NCI-H2196 (cell line): ENCODE data around the gene SDC4.

Experiments used
- DNase-seq: peaks from one replicate; lab custom pipeline; 2025; ENCODE audit not compliant: unreplicated experiment; lab: John Stamatoyannopoulos, UW

Gene SDC4

GRCh38 chr20:45347936-45348778 lies at the start of gene SDC4:
Gene SDC4 (minus strand): TSS chr20:45348424. CDS start chr20:45348384, 40 bp downstream.
- DNase-seq, result peak; percentile 48

GRCh38 chr20:45395114-45395415 lies 46.8 kb upstream of the SDC4 start:
- no peak for DNase-seq

GRCh38 chr20:45394221-45395113 lies 46.2 kb upstream of the SDC4 start:
- DNase-seq, result no peak

- DNase-seq, result no peak
Measured at GRCh38 chr20:45392733-45393132, 44.5 kb upstream of the SDC4 start.

GRCh38 chr20:45391559-45391958 lies 43.3 kb upstream of the SDC4 start:
- no peak for DNase-seq

GRCh38 chr20:45390931-45391330 lies 42.7 kb upstream of the SDC4 start:
- DNase-seq, result no peak

- no peak for DNase-seq
Measured at GRCh38 chr20:45387274-45387673, 39.0 kb upstream of the SDC4 start.

GRCh38 chr20:45378191-45378590 lies 30.0 kb upstream of the SDC4 start, which contains the start of gene TP53TG5:
Gene TP53TG5 (minus strand): TSS chr20:45378325. CDS start chr20:45378236, 89 bp downstream.
- DNase-seq, result no peak

GRCh38 chr20:45377269-45377668 lies 29.0 kb upstream of the SDC4 start:
- DNase-seq, result peak; percentile 61

GRCh38 chr20:45374966-45375365 lies 26.7 kb upstream of the SDC4 start:
- no peak for DNase-seq

- DNase-seq, result no peak
Measured at GRCh38 chr20:45374101-45374467, 25.9 kb upstream of the SDC4 start.

GRCh38 chr20:45373353-45374100 lies 25.3 kb upstream of the SDC4 start:
- peak; percentile 92 for DNase-seq

- DNase-seq, result no peak
Measured at GRCh38 chr20:45372646-45373352, 24.6 kb upstream of the SDC4 start.

- no peak for DNase-seq
Measured at GRCh38 chr20:45372241-45372640, 24.0 kb upstream of the SDC4 start.

GRCh38 chr20:45370571-45371160 lies 22.4 kb upstream of the SDC4 start:
- DNase-seq, result no peak

GRCh38 chr20:45368221-45368980 lies 20.2 kb upstream of the SDC4 start:
- DNase-seq, result no peak

- no peak for DNase-seq
Measured at GRCh38 chr20:45367126-45367525, 18.9 kb upstream of the SDC4 start.

- DNase-seq, result no peak
Measured at GRCh38 chr20:45366631-45367030, 18.4 kb upstream of the SDC4 start.

- DNase-seq, result no peak
Measured at GRCh38 chr20:45366192-45366591, 18.0 kb upstream of the SDC4 start.
